Measurements from ENCODE around the gene GLYATL1.

The GLYATL1 gene

GRCh38 chr11:58905721-58906547, 33.4 kb upstream of the GLYATL1 start (continued):
- no peak for TF ChIP-seq ZBTB11 (tag by site-specific recombination; conservative IDR thresholded peaks at IDR 0.05; ENCODE audit: low read depth)
- TF ChIP-seq ZNF18 (tag by site-specific recombination; IDR thresholded peaks at IDR 0.05), result no peak
- TF ChIP-seq PRDM1 (tag by site-specific recombination; IDR thresholded peaks at IDR 0.05), result peak; percentile 35; the same call in 1 of the 2 replicates
- no peak for TF ChIP-seq OVOL3 (tag by site-specific recombination; IDR thresholded peaks at IDR 0.05)
- no peak for TF ChIP-seq ZNF639 (tag by site-specific recombination; IDR thresholded peaks at IDR 0.05)
- TF ChIP-seq IKZF3 (tag by site-specific recombination; IDR thresholded peaks at IDR 0.05), result peak; percentile 97
- TF ChIP-seq EGR2 (tag by site-specific recombination; IDR thresholded peaks at IDR 0.05; ENCODE audit: low read depth), result no peak
- TF ChIP-seq ZNF580 (tag by site-specific recombination; IDR thresholded peaks at IDR 0.05), result 0 out of 2 replicates have a peak, but pooled peaks have one; percentile 16
- 0 out of 2 replicates have a peak, but pooled peaks have one; percentile 11 for TF ChIP-seq ZBTB21 (tag by site-specific recombination; IDR thresholded peaks at IDR 0.05)
- TF ChIP-seq ZNF514 (tag by site-specific recombination; IDR thresholded peaks at IDR 0.05), result no peak
- no peak for TF ChIP-seq GLI2 (tag by site-specific recombination; IDR thresholded peaks at IDR 0.05; ENCODE audit: borderline replicate concordance, low read depth)
- peak; percentile 16; the same call in 1 of the 2 replicates for TF ChIP-seq SP3 (tag by site-specific recombination; IDR thresholded peaks at IDR 0.05)
- no peak for TF ChIP-seq ZNF544 (tag by site-specific recombination; IDR thresholded peaks at IDR 0.05)
- no peak for TF ChIP-seq ZNF449 (tag by site-specific recombination; IDR thresholded peaks at IDR 0.05)
- TF ChIP-seq ZNF560 (tag by site-specific recombination; IDR thresholded peaks at IDR 0.05; ENCODE audit: borderline replicate concordance), result no peak
- no peak for TF ChIP-seq ZSCAN18 (tag by site-specific recombination; IDR thresholded peaks at IDR 0.05)
- no peak for TF ChIP-seq ZNF23 (tag by site-specific recombination; IDR thresholded peaks at IDR 0.05; ENCODE audit: borderline replicate concordance)
- TF ChIP-seq ZNF747 (tag by site-specific recombination; IDR thresholded peaks at IDR 0.05), result no peak
- no peak for TF ChIP-seq ZNF175 (tag by site-specific recombination; IDR thresholded peaks at IDR 0.05)
- TF ChIP-seq ZBTB6 (tag by site-specific recombination; IDR thresholded peaks at IDR 0.05), result no peak
